OCI-LY3 (cell line): ENCODE results near the gene SPINK4.

ENCODE experiments used
- EZH2phosphoT487 ChIP-seq: fragments of 200-600 bp; shearing (Covaris generic); IDR thresholded peaks from 2 replicates; pipeline ENCODE4 v1.6.1; 2018; ENCODE audit warnings: antibody characterized with exemption, mixed run types, low read depth
- TF ChIP-seq, protein P1 (sequence below): fragments of 200-600, 300-600 bp; sonication (generic); IDR thresholded peaks from 2 replicates; pipeline ENCODE4 v1.5.1; 2014; ENCODE audit warnings: antibody characterized with exemption, low read length, low read depth

GRCh38 chr9:33234511-33235467 is 5.2 kb upstream of the SPINK4 start:
- TF ChIP-seq, protein P1, sequence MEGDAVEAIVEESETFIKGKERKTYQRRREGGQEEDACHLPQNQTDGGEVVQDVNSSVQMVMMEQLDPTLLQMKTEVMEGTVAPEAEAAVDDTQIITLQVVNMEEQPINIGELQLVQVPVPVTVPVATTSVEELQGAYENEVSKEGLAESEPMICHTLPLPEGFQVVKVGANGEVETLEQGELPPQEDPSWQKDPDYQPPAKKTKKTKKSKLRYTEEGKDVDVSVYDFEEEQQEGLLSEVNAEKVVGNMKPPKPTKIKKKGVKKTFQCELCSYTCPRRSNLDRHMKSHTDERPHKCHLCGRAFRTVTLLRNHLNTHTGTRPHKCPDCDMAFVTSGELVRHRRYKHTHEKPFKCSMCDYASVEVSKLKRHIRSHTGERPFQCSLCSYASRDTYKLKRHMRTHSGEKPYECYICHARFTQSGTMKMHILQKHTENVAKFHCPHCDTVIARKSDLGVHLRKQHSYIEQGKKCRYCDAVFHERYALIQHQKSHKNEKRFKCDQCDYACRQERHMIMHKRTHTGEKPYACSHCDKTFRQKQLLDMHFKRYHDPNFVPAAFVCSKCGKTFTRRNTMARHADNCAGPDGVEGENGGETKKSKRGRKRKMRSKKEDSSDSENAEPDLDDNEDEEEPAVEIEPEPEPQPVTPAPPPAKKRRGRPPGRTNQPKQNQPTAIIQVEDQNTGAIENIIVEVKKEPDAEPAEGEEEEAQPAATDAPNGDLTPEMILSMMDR: no peak
- TF ChIP-seq EZH2phosphoT487: no peak
